Neuronal stem cell (in vitro differentiated cells): ENCODE data around the gene COLEC12.

Source experiments
- DNase-seq: peaks from one replicate; pipeline ENCODE4 v3.0.0-alpha.2; 2013; ENCODE audit warnings: low spot score
- H2AFZ ChIP-seq: one replicate; pipeline ENCODE4 v1.6.1; 2013; ENCODE audit warnings: mild to moderate bottlenecking, low read length, inconsistent platforms
- H2AK5ac ChIP-seq: 2 replicates; pipeline ENCODE4 v1.6.1; 2013; ENCODE audit warnings: low read depth, mild to moderate bottlenecking, inconsistent platforms, low read length, moderate library complexity, mixed read lengths
- H2BK120ac ChIP-seq: 2 replicates; pipeline ENCODE4 v1.6.1; 2013; ENCODE audit warnings: low read depth, mild to moderate bottlenecking, inconsistent platforms, low read length, moderate library complexity, mixed read lengths
- H2BK12ac ChIP-seq: one replicate; pipeline ENCODE4 v1.6.1; 2013; ENCODE audit warnings: low read length, inconsistent platforms
- H2BK15ac ChIP-seq: 2 replicates; pipeline ENCODE4 v1.6.1; 2013; ENCODE audit warnings: mild to moderate bottlenecking, low read length, inconsistent platforms, mixed read lengths
- H2BK5ac ChIP-seq: one replicate; pipeline ENCODE4 v1.6.1; 2013; ENCODE audit warnings: inconsistent platforms, mild to moderate bottlenecking, low read length, moderate library complexity
- H3K14ac ChIP-seq: one replicate; pipeline ENCODE4 v1.6.1; 2013; ENCODE audit warnings: low read length, inconsistent platforms
- H3K18ac ChIP-seq: 2 replicates; pipeline ENCODE4 v1.6.1; 2013; ENCODE audit warnings: low read length, inconsistent platforms
- H3K23ac ChIP-seq: 2 replicates; pipeline ENCODE4 v1.6.1; 2013; ENCODE audit warnings: low read depth, mild to moderate bottlenecking, mixed read lengths, low read length, inconsistent platforms; ENCODE audit not compliant: poor library complexity
- H3K27ac ChIP-seq: replicated peaks from 3 replicates; pipeline ENCODE4 v1.5.1; 2013; ENCODE audit warnings: low read length, inconsistent platforms
- H3K27me3 ChIP-seq, 3 experiments: 2 replicates each; pipeline ENCODE4 v1.6.1; 2013; ENCODE audit warnings: low read length in 3 of 3, mild to moderate bottlenecking in 2 of 3, inconsistent platforms in 1 of 3, low read depth in 1 of 3, mixed read lengths in 1 of 3, moderate library complexity in 1 of 3; ENCODE audit not compliant: control insufficient read depth in 3 of 3, insufficient read depth in 3 of 3
- H3K36me3 ChIP-seq, 2 donors: replicated peaks in 1 of 2; 2 replicates each; pipeline ENCODE4 v1.6.1; 2013; ENCODE audit warnings: low read length in 2 of 2; ENCODE audit not compliant: control insufficient read depth in 2 of 2, insufficient read depth in 2 of 2
- H3K4ac ChIP-seq: 2 replicates; pipeline ENCODE4 v1.6.1; 2013; ENCODE audit warnings: inconsistent platforms, mild to moderate bottlenecking, low read length, moderate library complexity
- H3K4me1 ChIP-seq, 2 donors: 1 replicate in 1 of 2; 2 replicates in 1 of 2; pipeline ENCODE4 v1.6.1; 2013; ENCODE audit warnings: low read length in 2 of 2, low read depth in 1 of 2; ENCODE audit not compliant: control insufficient read depth in 2 of 2, insufficient read depth in 1 of 2
- H3K4me2 ChIP-seq: one replicate; pipeline ENCODE4 v1.6.1; 2013; ENCODE audit warnings: mild to moderate bottlenecking, low read length, inconsistent platforms; ENCODE audit not compliant: insufficient read depth, poor library complexity, severe bottlenecking
- H3K4me3 ChIP-seq, 2 donors: 2 replicates each; pipeline ENCODE4 v1.5.1; 2013; ENCODE audit warnings: low read length in 2 of 2, mild to moderate bottlenecking in 2 of 2, inconsistent platforms in 1 of 2, moderate library complexity in 1 of 2
- H3K79me1 ChIP-seq: one replicate; pipeline ENCODE4 v1.6.1; 2013; ENCODE audit warnings: low read depth, mild to moderate bottlenecking, inconsistent platforms, low read length, moderate library complexity
- H3K9ac ChIP-seq: one replicate; pipeline ENCODE4 v1.6.1; 2013; ENCODE audit warnings: mild to moderate bottlenecking, low read depth, low read length, inconsistent platforms; ENCODE audit not compliant: poor library complexity
- H3K9me3 ChIP-seq, 2 donors: replicated peaks in 1 of 2; 2 replicates each; pipeline versions ENCODE3 to v1.6.1; 2013; ENCODE audit warnings: low read length in 2 of 2, mild to moderate bottlenecking in 2 of 2, inconsistent platforms in 1 of 2, low read depth in 1 of 2, mixed read lengths in 1 of 2, moderate library complexity in 1 of 2; ENCODE audit not compliant: control insufficient read depth in 2 of 2, insufficient read depth in 1 of 2
- H4K8ac ChIP-seq: one replicate; pipeline ENCODE4 v1.6.1; 2013; ENCODE audit warnings: low read depth, mild to moderate bottlenecking, inconsistent platforms, low read length, moderate library complexity
- H4K91ac ChIP-seq: one replicate; pipeline ENCODE4 v1.6.1; 2013; ENCODE audit warnings: low read length, low read depth, mild to moderate bottlenecking, inconsistent platforms; ENCODE audit not compliant: poor library complexity
- WGBS, 2 donors: extraction: QIAGEN DNeasy Blood & Tissue Kit; methylation state at CpG; one replicate each; pipeline ENCODE4 v1.1.7; 2013; ENCODE audit warnings: missing lambda C conversion rate in 2 of 2, mixed read lengths in 1 of 2; ENCODE audit not compliant: insufficient read length in 2 of 2, insufficient replicate concordance in 1 of 2; ENCODE audit errors: extremely low coverage in 2 of 2; 5-methylcytosine and 5-hydroxymethylcytosine counted together

The COLEC12 gene

DNA sequence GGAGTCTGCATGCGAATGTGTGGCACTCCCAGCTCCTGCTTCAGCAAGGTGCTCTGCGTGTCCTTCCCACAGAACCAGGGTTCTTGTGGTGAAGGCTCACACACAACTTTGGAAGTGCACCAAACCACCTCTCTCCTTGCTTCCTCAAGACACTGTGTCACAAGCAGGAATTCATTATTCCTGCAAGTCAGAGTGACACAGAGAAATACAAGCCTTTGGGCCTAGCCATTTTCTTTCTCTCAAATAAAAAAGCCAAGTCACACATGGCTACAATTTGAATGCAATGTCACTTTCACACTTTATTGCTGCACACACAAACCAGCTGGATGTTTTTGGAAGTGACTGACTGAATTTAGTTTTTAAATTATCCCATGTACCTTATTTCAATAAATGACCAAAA, 202.6 kb downstream of the COLEC12 start:
- Histone ChIP-seq H3K27me3 (peaks cover 0 to 6% (median 0%) of the 10 kb centered on the region in 3 experiments), H3K9ac (no peak overlapping the region), H2BK12ac (no peak overlapping the region), H2AFZ (no peak overlapping the region), H3K27ac (no peak overlapping the region), H3K18ac (no peak overlapping the region), H2AK5ac (no peak overlapping the region), H3K4me3 (no peak overlapping the region), H3K4me1 (no peaks in the 10 kb centered on the region), H4K91ac (no peak overlapping the region), H3K36me3 (no peaks in the 10 kb centered on the region), H3K14ac (no peak overlapping the region), H3K9me3 (no peaks in the 10 kb centered on the region), H2BK120ac (no peak overlapping the region), H2BK5ac (no peak overlapping the region), H3K4me2 (no peak overlapping the region), H2BK15ac (no peak overlapping the region), H3K4ac (no peak overlapping the region), H4K8ac (no peak overlapping the region), H3K79me1 (no peaks in the 10 kb centered on the region), H3K23ac (no peak overlapping the region)
- no peak for DNase-seq
- no CpG with 5 or more reads among the region's 2 CpGs for WGBS, 2 donors

DNA sequence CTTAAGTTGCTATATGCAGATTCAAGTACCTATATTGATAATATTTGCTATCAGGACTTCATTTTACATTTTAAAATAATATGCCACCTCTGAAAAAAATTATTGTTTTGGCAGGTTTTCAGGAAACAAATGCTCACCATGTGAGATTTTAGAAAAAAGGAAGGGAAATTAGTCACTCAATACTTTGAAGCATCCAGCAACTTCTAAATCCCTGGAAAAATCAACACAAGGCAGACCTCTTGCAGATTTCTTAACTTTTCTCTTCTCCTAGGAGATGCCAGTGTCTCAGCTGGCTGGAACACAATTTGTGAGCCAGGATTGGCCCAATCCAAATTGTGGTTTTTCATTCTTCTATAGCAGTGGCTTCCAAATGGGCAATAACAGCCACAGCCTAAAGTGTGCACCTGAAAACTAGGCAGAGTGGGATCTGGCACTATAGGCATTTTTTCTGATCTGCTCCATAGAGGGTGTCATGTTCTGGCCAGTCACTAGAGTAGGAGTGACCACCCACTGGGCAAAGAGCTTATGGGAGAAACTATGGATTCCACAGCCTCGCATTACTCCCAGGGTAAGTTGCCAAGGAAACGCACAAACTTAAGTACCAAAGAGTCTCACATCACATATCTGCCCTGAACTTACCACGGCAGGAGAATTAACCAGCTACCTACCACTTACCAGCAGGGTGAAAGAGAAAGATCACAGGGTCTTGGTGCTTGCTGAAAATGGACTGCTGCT, 204.6 kb downstream of the COLEC12 start:
- Histone ChIP-seq H3K4ac (no peak overlapping the region), H3K4me1 (no peaks in the 10 kb centered on the region), H3K9me3 (no peaks in the 10 kb centered on the region), H2BK120ac (no peak overlapping the region), H3K23ac (no peak overlapping the region), H3K4me3 (no peak overlapping the region), H3K79me1 (no peaks in the 10 kb centered on the region), H4K91ac (no peak overlapping the region), H2BK15ac (no peak overlapping the region), H2AK5ac (no peak overlapping the region), H3K4me2 (no peak overlapping the region), H3K14ac (no peak overlapping the region), H2BK5ac (no peak overlapping the region), H3K36me3 (no peaks in the 10 kb centered on the region), H2AFZ (no peak overlapping the region), H4K8ac (no peak overlapping the region), H3K18ac (no peak overlapping the region), H2BK12ac (no peak overlapping the region), H3K27ac (no peak overlapping the region), H3K9ac (no peak overlapping the region), H3K27me3 (peaks cover 0 to 6% (median 0%) of the 10 kb centered on the region in 3 experiments)
- WGBS, 2 donors, result no CpG with 5 or more reads among the region's 3 CpGs
- DNase-seq, result no peak

DNA sequence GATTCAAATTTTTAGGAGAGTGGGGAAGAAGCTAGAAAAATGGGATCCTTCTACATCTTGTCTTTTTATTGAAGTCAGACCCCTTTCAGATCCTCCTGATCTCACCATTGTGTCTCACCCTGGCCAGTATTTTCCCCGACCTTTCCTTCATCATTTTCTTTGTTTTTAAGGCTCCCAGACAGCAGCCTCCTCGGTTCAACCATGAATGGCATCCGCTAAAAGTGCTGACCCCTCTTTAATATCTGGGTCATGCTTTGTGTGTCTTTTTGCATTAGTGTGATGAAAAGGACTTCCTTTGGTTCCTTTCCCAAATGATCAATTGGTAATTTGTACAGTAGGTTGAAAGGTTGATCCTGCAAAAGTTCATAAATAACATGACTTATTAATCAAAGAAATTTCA, 205.9 kb downstream of the COLEC12 start:
- no peak overlapping the region for H2BK15ac ChIP-seq
- H3K23ac ChIP-seq, result no peak overlapping the region
- H4K8ac ChIP-seq, result no peak overlapping the region
- no peak overlapping the region for H2BK12ac ChIP-seq
- H2AK5ac ChIP-seq, result no peak overlapping the region
- H3K9ac ChIP-seq, result no peak overlapping the region
- no CpG with 5 or more reads among the region's 3 CpGs for WGBS, 2 donors
- H3K27ac ChIP-seq, result no peak overlapping the region
- no peak overlapping the region for H3K4me2 ChIP-seq
- H2BK120ac ChIP-seq, result no peak overlapping the region
- H3K9me3 ChIP-seq, result no peaks in the 10 kb centered on the region
- no peaks in the 10 kb centered on the region for H3K36me3 ChIP-seq
- no peaks in the 10 kb centered on the region for H3K4me1 ChIP-seq
- H2BK5ac ChIP-seq, result no peak overlapping the region
- H3K4ac ChIP-seq, result no peak overlapping the region
- H3K4me3 ChIP-seq, result no peak overlapping the region
- H3K18ac ChIP-seq, result no peak overlapping the region
- H3K79me1 ChIP-seq, result no peaks in the 10 kb centered on the region
- H3K27me3 ChIP-seq, result peaks cover 0 to 6% (median 0%) of the 10 kb centered on the region in 3 experiments
- no peak overlapping the region for H4K91ac ChIP-seq
- no peak for DNase-seq
- no peak overlapping the region for H2AFZ ChIP-seq
- no peak overlapping the region for H3K14ac ChIP-seq

DNA sequence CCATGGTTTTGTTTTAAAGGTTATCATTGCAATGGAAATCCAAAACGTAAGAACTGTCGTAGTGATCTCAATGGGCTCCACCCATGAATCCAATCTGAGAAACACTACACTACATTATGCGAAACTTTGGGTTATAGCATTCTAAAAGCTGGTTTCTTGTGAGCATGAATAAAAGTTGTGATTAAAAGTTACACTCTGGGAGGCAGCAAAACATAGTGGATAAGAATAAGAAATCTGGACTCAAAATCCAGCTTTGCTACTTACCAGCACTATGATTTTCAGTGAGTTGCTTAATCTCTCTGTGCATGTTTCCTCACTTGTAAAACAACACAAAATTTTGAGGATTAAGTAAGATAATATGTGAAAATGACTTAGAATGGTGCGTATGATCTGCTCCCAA, 207.0 kb downstream of the COLEC12 start:
- Histone ChIP-seq H3K27ac (no peak overlapping the region), H3K4me2 (no peak overlapping the region)
- no CpG with 5 or more reads among the region's 4 CpGs for WGBS, 2 donors

More for the DNA sequence above, 207.0 kb downstream of the COLEC12 start:
- Histone ChIP-seq H3K4ac (no peak overlapping the region), H2AFZ (no peak overlapping the region), H2BK120ac (no peak overlapping the region), H2BK5ac (no peak overlapping the region), H3K9ac (no peak overlapping the region), H3K4me3 (no peak overlapping the region), H2BK15ac (no peak overlapping the region), H3K9me3 (no peaks in the 10 kb centered on the region), H3K23ac (no peak overlapping the region), H3K4me1 (no peaks in the 10 kb centered on the region), H3K36me3 (no peaks in the 10 kb centered on the region), H2BK12ac (no peak overlapping the region), H3K14ac (no peak overlapping the region), H3K18ac (no peak overlapping the region), H3K79me1 (no peaks in the 10 kb centered on the region), H4K91ac (no peak overlapping the region), H3K27me3 (peaks cover 0 to 6% (median 0%) of the 10 kb centered on the region in 3 experiments), H2AK5ac (no peak overlapping the region), H4K8ac (no peak overlapping the region)
- no peak for DNase-seq
